GM19239 (cell line): ENCODE results near the gene NOTCH1.

ENCODE experiments used
- DNase-seq: peaks from one replicate; pipeline ENCODE4 v3.0.0; 2011; ENCODE audit warnings: low spot score; ENCODE audit not compliant: insufficient read length
- FAIRE-seq: peaks from 2 replicates; lab custom pipeline; 2011; peaks lifted over from hg19 to GRCh38; lab: Jason Lieb, UNC

Gene NOTCH1

DNA sequence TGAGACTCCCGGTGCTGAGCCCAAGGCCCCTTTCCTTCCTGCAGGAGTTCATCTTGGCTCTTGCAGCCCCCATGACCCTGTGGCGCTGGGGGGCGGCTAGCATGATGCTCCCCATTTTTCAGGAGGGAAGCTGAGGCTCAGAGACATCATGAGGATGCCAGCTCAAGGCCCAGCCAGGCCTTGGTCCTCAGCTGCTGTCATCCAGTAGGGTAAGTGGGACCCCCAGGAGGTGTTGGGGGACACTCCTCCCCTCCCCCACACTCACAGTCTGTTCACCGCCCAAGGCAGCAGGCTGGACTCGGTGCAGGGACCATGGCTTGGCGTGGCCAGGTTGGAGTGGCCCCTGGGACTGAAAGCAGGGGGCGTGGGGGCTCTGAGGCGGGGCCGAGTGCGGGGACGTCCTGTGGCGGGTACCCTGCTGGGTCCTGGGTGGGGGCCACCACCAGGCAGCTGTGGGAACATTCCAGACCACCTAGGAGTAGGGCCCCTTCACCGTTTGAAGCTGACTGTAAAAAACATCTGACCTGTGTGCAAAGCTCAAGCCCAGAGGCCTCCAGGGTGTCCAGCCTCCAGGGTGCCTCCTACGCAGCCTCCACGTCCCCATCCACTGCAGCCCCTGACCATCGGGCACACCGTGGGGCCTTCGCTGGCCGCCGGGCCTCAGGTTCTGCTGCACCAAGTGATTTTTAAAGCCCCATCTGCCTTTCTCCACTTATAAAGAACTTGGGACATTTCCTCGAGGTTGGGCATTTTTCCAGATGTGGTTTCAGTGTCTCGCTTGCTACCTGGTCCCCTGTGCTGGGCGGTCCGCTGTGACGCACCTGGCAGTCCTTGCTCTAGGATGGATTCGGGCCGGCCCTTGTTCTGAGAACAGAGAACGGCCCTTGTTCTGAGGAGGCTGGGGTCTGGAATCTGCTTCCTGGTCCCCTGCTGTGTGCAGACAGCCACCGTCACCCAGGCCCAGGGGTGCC lies 3.4 kb upstream of the NOTCH1 start:
- FAIRE-seq, result no peak

DNA sequence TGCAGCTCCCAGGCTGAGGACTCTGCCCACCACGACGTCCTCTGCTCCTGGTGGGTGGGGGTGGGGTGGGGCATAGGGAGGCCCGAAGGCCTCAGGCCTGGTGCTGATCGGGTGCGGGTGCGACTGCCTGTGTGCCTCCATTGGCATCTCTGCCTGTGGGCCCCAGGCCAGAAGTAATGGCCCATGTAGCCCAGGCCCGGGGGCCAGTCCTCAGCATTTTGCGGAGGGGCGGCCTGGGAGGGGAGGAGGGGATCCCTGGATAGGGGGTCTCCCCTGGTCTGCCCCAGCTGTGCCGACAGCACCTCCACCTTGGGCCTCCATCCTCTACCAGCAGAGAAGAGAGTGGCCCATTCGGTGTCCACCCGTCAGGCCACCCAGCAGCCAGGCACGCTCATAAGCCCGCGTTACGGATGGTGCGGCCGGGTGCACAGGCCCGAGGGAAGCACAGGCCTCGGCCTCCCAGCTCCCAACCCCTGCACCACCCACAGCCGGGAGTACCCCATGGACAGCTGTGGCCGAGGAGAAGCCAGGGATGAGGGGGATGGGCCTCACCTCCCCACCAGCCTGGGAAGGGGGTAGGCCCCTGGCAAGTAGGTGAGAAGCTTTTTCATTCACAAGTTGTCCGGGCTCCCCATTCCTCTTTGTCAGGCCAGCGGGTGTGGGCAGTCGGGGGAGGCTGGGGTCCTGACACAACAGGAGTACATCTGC lies 1.8 kb upstream of the NOTCH1 start:
- FAIRE-seq (no peak), DNase-seq (no peak)

More for the DNA sequence above, 3.4 kb upstream of the NOTCH1 start:
- DNase-seq, result no peak

DNA sequence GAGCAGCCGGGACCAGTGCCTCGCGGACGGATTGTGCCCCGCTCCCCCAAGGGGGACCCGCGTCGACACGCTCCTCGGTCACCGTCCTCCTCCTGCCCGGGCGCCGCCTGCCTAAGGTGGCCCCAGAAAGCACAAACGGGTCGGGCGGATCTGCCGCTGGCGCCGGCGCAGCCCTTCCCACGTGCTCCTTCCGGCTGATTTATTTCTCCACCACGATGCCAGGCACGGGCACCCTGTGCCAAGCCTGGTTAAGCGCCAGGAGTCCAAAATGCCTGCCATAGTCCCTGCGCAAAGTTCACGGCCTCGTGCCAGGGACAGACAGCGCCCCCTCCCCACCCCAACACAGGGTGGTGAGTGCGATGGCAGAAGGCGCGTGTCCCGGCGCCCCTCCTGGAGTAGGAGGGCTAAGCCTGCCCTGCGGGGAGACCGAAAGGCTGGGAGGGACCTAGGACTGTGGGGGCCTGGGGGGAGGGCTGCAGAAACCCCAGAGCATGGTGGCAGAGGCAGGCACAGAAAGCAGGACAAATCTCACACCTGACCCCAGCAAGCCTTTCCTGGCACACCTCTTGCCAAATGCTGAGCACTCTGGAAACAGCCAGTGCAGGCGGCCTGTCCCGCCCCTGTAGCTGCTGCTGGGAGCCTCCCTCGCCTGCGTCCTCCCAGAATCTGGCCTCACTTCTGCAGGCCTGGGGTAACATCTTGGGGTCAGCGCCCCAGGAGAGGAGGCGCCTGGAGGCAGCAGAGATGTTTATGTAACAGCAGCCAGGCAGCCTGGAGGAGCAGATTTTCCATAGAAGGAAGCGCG lies 1.1 kb upstream of the NOTCH1 start:
- DNase-seq, result no peak
- FAIRE-seq, result peak; percentile 11

DNA sequence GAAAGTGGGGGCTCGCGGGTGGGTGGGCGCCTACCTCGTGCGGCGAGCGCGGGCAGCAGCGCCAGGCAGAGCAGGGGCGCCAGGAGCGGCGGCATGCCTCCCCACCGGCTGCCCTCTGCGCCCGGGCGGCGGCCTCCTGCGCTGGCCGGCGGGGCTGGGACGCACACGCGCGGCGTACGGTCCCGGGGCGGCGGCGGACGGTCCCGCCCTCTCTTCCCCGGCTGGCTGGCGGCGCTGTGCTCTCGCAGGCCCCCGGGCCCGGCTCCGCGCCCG lies 220 bp downstream of the NOTCH1 start:
- DNase-seq (no peak), FAIRE-seq (no peak)

DNA sequence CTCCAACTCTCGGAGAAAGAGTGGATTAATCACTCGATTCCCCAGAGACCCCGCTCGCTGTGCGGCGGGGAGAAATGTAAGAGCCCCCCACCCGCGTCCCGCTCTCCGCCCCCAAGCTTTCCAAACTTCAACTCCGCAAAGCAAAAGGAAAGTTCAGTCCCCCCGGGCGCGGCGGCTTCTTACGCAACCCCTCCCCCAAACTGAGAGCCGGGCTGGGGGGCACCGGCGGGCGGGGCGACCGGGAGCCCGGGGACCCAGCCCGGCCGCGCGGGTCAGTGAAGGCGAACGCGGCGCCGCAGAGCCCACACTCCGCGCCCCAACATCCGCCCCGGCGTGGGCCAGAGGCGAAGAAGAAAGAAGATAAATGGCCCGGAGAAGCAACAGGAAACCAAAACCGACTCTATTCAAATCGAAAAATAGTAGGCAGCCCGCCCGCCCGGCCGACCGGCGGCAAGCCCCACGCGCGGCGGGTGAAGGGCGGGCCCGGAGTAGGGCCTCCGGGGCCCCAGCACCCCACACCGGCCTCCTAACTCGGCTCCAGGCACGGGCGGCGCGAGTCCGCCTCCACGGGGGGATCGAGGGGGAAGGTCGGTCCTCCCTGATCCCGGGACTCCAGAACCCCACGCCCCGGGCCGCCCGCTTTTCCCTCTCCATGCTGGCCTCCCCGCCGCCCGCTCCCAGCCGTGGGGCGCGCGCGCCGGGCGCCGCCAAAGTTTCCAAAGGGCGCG lies 720 bp downstream of the NOTCH1 start:
- FAIRE-seq (peak; percentile 77), DNase-seq (no peak)

DNA sequence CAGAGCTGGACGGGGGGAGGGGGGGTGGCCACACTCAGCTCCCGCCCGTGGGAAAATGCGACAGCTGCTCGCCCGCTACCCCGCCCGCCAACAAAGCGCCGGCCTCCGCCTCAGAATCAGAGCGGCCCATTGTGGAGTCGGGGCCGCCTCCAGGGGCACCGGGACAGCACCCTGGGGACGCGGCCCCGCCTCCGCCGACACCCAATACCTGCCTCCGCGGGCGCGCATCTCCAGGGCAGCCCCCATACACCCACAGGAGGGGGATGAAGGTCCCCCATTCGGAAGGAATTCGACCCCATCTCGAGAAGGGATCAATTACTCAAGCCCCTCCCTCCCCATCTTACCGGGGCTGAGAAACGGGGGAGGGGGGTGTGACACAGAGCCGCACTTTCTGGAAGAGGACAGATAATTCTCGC lies 1.3 kb downstream of the NOTCH1 start:
- DNase-seq (no peak), FAIRE-seq (peak; percentile 81)

DNA sequence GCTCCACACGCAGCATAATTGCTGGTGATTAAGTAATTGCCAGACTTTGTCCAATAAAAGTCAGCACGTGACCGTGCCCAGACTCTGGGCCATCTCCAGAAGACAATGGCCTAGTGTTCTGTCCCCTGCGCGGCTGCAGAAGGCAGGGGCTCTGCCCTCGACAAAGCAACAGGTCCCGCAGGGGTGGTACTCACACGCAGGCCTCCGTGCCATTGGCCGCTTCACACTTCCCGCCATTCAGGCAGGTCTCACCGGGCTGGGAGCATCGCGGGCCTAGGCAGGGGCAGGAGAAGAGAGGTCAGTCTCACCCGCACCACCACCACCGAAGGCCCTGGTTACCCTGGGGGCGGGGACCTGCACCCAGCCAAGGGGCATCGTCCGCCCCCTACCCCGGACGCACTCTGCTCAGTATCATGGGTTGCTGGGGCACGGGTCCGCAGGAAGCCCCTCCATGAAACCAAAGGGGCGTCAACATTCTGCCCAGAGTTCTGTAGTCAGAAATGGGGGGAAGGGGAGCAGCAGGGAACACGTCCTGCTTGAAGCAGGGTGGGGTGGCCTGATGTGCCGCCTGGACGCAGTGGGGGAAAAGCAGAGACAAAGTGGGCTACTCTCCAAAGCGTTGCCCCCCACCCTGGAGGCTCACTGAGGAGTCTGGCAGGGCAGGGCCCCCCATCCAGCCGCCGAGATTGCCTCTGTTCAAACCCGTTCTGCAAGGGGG lies 1.9 kb downstream of the NOTCH1 start:
- no peak for FAIRE-seq
- no peak for DNase-seq

DNA sequence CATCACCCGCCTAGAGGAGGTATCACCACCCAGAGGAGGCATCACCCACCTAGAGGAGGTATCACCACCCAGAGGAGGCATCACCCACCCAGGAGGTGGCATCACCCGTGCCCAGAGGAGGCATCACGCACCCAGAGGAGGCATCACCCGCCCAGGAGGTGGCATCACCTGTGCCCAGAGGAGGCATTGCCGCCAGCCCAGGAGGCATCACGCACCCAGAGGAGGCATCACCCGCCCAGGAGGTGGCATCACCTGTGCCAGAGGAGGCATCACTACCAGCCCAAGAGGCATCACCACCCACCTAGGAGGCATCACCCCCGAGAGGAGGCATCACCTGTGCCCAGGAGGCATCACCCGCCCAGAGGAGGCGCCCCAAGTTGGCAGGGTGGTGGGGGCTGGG lies 2.6 kb downstream of the NOTCH1 start:
- FAIRE-seq (no peak), DNase-seq (no peak)

DNA sequence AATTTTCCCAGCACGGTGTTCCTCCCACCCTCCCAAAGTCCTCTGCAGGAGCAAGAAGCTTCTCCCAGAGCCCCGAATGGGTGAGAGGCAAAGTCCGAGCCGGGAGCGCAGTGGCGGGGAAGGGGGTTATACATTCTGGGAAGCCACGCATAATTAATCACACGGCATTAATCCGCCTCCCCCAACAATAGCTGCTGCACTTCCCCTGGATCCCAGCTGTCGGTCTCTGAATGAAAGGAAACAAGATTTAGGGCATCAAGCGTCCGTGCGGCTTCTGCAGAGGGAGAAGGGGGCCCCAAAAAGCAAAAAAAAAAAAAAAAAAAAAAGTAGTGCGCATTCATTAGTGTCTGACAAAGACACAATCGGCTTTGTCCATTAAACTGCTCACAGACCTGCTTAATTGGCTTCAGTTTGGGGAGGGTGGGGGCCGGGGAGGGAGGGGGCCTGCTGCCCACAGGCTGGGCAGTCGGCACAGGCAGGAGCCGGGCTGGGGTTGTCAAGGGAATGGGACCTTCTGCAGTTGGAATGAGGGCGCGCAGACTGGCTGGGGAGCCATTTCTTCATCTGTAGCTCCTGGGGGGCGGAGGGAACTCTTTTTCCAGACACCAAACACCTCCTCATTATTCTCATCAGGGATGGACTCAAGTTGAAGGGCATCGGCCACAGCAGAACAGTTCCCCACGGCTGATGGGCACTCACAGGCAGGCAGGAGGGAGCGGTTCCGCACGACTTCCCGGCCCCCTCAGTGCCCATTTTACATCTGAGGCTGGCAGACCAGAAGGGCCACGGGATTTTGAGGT lies 3.4 kb downstream of the NOTCH1 start:
- no peak for FAIRE-seq
- DNase-seq, result no peak

DNA sequence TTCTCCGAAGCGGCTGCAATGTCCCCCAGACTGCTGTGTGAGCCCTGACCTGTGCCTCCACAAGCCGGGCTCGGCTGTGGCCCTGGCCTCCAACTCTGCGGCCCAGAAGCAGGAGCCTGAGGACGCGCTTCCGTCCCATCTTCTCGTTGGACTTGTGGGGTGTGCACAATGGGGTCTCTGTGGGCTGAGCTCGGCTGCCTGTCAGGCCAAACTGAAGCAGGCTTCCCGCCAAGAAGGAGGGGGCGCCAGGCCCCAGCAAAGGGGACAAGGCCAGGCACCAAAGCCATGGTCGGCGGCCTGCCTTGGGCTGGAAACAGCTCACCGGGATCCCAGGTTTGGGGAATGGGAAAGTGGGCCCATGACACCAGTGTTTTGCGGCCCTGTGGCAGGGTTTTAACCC lies 4.1 kb downstream of the NOTCH1 start:
- DNase-seq (no peak), FAIRE-seq (no peak)

DNA sequence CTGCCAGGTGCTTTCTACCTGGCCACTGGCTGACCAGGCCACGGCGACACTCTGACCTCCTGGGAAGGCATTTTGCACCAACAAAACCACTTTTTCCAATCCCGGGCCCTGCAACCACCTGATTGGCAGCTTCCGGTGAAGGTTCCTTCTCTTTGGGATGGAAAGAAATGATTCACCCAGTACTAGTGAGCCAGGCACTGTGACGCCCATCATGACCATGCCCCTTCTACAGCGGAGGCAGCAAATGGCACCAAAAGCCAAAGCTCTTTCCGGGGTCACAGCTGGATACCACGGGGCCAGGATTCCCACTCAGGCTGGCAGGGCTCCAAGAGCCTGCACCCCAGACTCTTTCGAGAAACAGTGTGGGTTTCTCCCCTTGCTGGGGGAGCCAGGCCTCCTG lies 4.7 kb downstream of the NOTCH1 start:
- no peak for FAIRE-seq
- no peak for DNase-seq

DNA sequence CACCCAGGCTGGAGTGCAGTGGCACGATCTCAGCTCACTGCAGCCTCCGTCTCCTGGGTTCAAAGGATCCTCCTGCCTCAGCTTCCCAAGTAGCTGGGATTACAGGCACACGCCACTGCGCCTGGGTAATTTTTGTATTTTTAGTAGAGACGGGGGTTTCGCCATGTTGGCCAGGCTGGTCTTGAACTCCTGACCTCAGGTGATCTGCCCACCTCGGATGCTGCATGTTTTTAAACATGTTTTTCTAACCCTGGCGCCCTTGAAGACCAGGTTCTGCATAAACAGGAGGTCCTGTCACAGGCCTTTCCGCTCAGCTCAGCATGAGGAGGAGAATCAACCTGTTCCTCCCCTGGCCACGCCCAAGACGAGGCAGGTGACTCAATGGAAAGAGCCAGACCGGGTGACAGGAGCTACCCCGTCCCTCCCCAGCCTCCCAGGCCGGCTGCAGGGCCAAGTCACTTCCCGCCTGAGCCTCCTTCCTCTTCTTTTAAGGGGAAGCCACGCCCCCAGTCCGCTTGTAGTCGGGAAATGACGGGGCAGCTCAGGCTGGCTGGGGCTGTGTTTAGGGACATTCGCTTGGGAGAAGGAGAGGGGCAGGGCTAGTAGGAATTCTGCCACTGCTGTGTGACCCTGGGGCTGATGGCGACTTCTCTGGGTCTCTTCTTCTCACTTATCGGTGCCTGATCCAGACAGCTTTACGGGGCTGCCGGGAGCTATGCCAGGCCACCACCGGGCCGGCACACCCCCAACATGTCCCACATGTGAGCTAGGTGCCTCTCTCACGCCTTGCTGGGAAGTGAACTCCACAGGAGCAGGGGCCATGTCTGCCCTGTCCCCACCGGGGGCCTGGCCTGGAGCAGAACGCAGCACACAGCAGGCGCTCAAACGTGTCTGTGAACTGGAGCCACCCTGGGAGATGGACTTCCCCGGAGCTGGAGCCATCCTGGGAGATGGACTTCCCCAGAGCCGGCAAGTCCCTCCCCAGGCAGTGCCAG lies 6.1 kb downstream of the NOTCH1 start:
- peak; percentile 98 for FAIRE-seq
- peak; percentile 90 for DNase-seq

DNA sequence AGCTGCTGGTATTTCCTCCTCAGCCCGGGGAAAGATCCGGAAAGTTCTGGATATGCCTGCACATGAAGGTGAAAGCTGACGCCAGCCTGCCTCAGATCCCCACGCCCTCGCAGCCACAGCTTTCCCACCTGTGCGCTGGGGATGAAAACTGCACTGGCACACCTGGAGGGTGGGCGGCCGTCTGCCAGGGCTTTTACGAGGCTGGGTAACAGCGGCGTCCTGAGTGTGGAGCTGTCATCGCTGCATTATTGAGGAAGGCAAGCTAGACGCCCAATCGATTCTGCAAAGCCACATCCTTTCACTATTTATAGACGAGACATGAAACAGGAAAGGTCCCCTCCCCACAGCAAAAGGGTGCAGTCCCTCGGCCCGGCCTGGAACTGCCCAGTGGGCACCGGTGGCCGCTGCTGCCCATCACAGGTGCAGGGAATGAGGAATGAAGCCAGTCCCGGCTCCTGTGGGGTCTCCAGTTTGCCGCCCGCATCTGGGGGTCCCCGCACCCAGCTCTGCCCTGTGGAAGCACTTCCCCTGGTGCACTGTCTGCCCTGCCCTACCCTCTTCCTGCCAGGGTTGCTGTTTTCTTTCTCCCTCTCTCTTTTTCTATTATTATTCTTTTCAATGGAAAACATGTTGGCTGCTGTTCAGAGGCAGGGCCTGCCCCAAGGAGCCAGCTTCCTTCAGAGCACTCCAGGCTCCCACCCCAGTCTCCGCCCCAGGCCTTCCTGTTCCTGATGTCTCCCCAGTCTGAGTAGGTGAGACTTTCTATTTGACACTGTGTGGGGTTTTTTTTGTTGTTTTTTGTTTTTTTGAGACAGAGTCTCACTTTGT lies 7.0 kb downstream of the NOTCH1 start:
- FAIRE-seq (peak; percentile 94), DNase-seq (peak; percentile 81)

DNA sequence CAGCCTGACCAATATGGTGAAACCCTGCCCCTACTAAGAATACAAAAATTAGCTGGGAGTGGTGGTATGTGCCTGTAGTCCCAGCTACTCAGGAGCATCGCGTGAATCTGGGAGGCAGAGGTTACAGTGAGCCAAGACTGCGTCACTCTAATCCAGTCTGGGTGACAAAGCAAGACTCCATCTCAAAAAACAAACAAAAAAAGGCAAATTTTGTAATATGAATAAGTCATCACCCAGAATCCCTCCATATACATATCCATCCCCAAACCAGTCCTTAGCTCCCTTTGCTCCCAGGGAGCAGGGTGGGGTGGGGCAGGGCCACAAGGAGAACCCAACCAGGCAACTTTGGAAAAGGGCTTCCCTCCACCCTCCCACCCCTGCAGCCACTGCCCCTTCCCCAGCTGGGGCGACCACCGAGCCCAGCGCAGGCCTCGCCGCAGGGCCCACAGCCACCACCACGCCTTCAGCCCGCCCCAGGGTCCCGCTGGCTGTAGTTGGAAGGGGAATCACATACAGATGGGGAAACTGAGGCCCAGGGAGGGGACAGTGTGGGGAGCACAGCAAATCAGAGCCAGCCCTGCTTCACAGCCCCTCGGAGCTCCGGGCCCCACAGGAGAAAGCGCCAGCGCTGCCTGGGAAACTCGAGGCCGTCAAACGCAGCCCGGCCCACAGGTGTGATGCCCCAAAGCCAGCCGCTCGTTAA lies 7.8 kb downstream of the NOTCH1 start:
- no peak for FAIRE-seq

DNA sequence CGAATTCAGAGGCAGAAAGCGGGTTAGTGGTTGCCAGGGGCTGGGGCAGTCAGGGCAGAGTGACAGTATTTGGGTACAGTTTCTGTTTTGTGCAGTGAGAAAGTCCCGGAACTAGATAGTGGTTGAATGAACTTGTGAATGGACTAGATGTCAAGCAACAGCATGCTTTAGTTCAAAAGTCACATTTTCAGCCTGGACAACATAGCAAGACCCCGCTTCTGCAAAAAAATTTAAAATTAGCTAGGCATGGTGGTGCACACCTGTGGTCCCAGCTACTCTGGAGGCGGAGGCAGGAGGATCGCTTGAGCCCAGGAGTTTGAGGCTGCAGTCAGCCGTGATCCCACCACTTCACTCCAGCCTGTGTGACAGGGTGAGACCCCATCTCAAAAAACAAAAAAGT lies 8.4 kb downstream of the NOTCH1 start:
- no peak for FAIRE-seq
- no peak for DNase-seq

More for the DNA sequence above, 7.8 kb downstream of the NOTCH1 start:
- DNase-seq, result no peak

DNA sequence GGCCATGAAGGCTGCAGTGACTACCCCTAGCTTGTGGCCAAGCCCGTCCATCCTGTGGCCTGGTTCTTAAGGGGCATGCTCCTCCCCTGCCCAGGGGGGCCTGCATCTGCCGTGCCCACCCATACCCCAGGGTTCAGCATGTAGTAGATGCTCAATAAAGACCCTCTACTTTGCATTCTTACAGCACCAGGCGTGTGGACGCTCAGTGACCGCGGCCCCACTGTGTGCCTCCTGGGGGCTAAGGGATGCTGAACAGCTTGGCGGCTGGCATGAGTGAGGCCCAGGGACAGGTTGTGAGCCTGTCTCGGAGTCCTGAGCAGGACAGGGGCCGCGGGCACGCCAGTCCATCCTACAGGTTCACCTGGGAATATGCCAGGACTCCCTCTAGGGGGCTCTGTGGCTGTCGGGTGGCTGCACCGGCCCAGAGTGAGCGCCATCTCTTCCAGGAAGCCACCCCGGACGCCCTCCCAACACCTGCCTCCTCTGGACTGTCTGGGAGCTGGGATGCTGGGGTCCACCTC lies 9.1 kb downstream of the NOTCH1 start:
- no peak for FAIRE-seq

More for the DNA sequence above, 9.1 kb downstream of the NOTCH1 start:
- DNase-seq, result no peak
